GM18870 (cell line): ENCODE measurements around the gene LMBRD2.
"Not testable (repeated sequence)": the region's sequence is repeated elsewhere in the genome, so short reads cannot be mapped to it uniquely, and the experiment has no call there.

Experiments
- ATAC-seq: cut with Tn5 transposase; IDR thresholded peaks from one replicate; pipeline ENCODE4 v1.9.1; 2021; ENCODE audit warnings: moderate library complexity; ENCODE audit not compliant: unreplicated experiment

The LMBRD2 gene

GRCh38 chr5:36162810-36163486, 11.3 kb upstream of the LMBRD2 start:
- ATAC-seq: no peak

- no peak for ATAC-seq
These were observed 9.7 kb upstream of the LMBRD2 start for GRCh38 chr5:36161361-36161760.

GRCh38 chr5:36160617-36161016, 8.9 kb upstream of the LMBRD2 start:
- no peak for ATAC-seq

DNA sequence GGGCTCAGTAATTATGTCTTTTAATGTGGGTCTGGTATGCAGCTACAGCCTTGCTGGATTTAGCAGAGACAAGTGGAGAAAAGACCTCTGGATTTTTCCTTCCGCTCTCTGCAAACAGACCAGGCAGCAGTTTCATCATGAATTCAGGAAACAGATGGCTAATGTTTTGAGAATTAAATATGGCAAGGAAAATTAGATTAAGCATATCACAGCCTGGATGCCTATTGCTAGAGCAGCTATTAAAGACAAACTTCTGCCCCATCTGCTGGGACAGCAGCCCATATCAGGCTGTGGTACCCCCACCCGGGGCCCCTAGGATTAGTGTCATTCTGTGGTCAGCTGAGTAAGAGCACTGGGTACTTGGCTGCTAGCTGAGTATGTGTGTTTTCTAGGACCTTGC, 6.5 kb upstream of the LMBRD2 start:
- ATAC-seq: no peak

- ATAC-seq: no peak
These were observed 4.9 kb upstream of the LMBRD2 start for GRCh38 chr5:36156619-36157018.

DNA sequence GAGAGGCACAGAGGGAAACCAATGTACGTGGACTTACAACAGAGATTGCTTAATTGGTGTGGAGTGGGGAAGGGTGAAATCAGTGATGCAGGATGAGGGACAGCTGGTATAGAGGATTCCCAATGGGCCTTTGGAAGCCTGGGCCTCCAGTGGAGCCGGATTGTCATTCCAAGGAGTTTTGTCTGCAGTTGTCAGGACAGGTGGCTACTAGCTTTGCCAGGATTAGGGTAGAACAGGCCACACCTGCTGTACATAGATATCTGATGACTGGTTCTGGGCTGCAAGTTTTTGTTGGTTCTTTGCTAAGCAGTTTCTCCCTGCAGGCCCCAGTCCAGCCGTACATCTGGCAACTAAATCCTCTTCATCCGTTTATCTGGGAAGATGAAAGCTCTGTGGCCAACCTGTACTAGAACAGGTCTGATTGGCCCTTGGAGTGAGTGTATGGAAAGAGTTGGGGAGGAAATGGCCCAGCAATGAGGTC, 4.5 kb upstream of the LMBRD2 start:
- ATAC-seq: no peak

GRCh38 chr5:36155291-36155690, 3.6 kb upstream of the LMBRD2 start:
- no peak for ATAC-seq

DNA sequence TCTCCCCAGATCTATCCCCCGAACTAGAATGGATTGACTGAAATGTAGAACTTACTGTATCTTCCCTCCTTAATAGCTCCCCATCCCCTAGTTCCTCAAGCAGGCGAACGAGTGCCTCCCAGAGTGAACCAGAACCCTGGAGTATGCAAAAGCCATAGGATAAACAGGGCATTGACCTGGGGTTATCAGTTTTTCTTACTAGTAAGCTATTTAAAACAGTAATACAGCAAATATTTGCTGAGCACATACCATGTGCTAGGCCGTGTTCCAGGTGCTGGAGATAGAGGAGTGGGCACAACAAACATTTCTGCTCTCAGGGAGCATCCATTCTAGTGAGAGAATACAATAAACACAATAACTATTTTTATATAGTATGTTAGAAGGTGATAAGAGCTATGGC, 2.0 kb upstream of the LMBRD2 start:
- ATAC-seq: no peak

DNA sequence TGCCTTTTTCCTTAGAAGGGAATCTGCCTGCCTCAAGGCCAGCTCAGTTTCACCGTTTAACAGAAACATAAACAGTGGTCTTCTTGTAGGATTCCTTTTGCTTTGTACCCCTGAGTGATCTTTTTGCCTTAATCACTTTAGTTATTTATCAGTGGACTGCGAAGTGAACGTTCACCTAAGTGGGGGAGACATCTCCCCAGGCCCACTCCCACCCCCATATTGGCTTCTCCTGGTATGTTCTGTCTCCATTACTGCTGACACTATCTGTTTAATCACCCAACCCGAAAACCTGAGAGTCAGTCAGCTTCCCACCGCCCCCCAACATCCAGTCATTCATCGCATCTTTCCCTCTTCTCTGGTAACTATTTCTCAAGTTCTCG, 1.6 kb upstream of the LMBRD2 start:
- ATAC-seq: no peak

DNA sequence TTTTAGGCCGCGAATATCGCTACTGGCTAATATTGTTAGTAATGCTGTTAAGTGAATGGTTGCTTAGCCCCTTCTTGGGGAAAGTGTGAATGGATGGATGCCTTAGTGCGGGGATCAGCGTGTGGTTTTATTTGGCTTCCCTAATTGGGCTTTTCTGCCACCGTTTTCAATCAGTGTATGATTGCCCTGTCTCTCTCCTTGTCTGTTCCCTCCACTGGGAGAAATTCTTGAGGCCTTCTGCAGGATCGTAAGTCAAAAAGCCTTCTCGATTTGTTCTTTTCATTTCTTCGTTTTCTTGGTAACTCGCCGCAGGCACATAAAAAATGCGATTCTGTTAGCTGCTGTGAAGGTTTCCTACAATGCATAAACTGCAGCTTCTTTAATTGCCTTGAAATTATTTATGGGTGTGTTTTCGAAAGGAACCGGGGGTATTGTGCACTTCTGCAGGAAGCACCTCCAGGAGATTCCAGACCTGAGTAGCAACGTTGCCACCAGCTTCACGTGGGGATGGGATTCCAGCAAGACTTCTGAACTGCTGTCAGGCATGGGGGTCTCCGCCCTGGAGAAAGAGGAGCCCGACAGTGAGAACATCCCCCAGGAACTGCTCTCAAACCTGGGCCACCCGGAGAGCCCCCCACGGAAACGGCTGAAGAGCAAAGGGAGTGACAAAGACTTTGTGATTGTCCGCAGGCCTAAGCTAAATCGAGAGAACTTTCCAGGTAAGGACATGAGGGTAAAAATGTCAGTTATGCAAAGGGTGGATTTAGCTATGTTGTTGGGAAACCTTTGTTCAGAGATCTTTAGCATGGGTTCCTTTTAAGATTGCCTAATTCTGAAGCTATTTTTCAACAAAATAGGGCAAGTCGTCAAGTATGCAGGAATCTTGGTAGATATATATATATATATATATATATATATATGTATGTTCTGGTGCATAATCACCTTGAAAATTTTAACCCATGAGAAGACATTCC, 924 bp upstream of the LMBRD2 start:
- ATAC-seq: peak; percentile 4

GRCh38 chr5:36150676-36151433, 832 bp downstream of the LMBRD2 start:
- peak; percentile 16 for ATAC-seq

DNA sequence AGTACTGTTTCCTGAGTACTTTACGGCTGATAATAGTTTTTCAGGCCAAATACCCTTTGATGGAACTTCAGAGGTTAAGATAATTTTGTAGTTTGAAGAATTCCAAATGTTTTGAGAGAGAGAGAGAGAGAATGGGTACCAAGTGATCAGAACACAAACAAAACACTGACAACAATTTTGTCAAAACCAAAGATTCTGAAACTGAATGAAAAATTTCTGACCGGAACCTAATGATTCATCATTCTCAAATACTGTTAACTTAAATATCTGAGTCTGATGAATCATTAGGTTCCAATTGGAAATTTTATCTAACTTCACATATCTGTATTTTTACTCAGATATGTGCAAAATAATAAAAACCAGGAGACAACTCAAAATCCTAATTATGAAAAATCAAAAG, 4.0 kb downstream of the LMBRD2 start:
- no peak for ATAC-seq

DNA sequence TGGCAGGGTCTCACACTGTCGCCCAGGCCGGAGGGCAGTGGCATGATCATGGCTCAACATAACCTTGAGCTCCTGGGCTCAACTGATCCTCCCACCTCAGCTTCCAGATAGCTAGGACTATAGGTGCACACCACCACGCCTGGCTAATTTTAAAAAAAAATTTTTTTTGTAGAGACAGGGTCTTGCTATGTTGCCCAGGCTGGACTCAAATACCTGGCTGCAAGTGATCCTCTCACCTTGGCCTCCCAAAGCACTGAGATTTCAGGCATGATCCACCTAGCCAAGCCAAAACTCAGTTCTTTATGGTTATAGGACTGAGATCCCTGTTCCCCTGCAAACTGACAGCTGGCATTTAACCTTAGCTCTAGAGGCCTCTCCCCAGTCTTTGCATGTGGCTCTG, 5.3 kb downstream of the LMBRD2 start:
- no peak for ATAC-seq

- no peak for ATAC-seq
These were observed 6.4 kb downstream of the LMBRD2 start for GRCh38 chr5:36145311-36145710.

DNA sequence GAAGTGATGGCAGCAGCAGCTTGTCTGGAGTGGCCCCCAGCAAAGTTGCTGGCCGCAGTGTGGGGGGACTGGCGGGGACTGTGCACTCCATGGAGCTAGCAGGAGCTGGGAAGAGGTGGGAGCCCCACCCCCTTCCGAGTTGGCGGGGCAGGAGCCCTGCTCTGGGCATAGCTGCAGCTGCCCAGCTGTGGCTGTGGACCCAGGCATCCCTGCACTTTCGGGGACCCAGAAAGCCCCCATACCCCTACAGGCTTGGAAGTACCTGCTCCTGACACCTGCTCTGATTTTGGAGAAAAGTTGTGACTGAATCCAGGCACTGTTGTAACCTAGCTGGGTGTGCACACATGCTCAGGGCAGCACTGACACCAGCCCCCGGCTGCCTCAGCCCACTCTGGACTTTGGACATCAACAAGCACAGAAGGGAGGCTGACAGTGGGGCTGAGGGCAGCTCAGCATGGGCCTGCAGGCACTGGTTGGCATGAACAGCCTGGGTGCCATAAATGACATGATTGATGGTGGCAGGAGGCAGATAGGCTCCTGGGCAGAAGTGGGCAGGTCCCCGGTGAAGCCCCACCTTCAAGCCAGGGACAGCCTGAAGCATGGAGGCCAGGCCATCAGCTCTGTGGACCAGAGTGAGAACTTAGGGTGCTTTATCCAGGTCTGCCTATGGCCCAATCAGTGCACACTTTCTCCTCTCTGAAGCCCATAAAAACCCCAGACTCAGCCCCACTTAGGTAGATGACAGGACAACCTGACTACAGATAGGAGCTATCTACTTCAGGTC, 12.6 kb downstream of the LMBRD2 start:
- ATAC-seq: no peak

GRCh38 chr5:36136581-36136980, 15.1 kb downstream of the LMBRD2 start:
- ATAC-seq: no peak

GRCh38 chr5:36135988-36136387, 15.7 kb downstream of the LMBRD2 start:
- no peak for ATAC-seq

GRCh38 chr5:36133009-36133408, 18.7 kb downstream of the LMBRD2 start:
- not testable (repeated sequence) for ATAC-seq

- not testable (repeated sequence) for ATAC-seq
These were observed 22.0 kb downstream of the LMBRD2 start for GRCh38 chr5:36129666-36130065.

DNA sequence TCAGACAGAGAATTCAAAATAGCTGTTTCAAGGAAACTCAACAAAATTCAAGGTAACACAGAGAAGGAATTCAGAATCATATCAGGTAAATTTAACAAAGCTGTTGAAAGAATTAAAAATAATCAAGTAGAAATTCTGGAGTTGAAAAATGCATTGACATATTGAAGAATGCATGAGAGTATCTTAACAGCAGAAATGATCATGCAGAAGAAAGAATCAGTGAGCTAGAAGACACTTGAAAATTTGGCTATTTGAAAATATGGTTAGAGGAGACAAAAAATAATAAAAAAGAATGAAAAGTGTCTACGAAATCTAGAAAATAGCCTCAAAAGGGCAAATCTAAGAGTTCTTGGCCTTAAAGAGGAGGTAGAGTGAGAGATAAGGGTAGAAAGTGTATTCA, 22.9 kb downstream of the LMBRD2 start:
- no peak for ATAC-seq

GRCh38 chr5:36125868-36126267, 25.8 kb downstream of the LMBRD2 start:
- no peak for ATAC-seq
